NCI-H1417 (cell line): Measurements from ENCODE around the gene TXLNB.
"Not testable (repeated sequence)": the region's sequence is repeated elsewhere in the genome, so short reads cannot be mapped to it uniquely, and the experiment has no call there.

Experiments
- DNase-seq, 3 experiments: peaks; one replicate each; lab custom pipeline; 2025; lab: John Stamatoyannopoulos, UW

The TXLNB gene

DNA sequence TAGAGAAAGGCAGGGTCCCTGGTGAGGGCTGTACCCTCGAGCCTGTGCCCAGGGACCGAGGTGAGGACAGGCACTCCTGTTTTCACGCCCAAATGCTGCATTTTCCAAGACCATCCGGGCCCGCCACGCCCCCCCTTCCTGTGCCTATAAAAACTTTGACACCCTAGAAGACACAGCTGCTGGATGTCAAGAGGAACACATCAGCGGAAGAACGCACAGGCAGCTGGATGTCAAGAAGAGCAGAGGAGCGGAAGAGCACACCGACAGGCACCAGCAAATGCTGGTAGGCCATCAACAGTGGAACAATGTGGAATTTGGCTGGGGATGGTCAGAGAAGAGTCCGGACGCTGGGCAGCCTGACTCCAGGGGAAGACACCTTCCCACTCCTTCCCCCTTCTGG is 56.1 kb downstream of the TXLNB start:
- DNase-seq: no peak

- not testable (repeated sequence) for DNase-seq
These were observed 57.6 kb downstream of the TXLNB start for GRCh38 chr6:139234193-139234592.

GRCh38 chr6:139231206-139231605 is 60.6 kb downstream of the TXLNB start:
- no peak for DNase-seq

- DNase-seq: peak; percentile 40 to 92 (median 68)
These were observed 61.4 kb downstream of the TXLNB start for GRCh38 chr6:139230391-139230840.

DNA sequence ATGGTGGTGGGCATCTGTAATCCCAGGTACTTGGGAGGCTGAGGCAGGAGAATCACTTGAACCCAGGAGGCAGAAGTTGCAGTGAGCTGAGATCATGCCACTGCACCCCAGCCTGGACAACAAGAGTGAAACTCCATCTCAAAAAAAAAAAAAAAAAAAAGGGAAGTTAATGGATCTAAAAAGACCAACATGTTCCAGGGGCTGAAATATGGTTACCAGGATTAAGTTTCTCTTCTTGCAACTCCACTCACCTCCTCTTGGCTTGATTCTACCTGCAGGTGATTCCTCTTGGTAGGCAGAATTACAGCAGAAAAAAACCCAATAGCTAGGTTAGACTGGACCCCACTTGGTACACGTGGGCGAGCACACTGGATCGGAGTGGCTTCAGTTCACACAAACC is 63.4 kb downstream of the TXLNB start:
- not testable (repeated sequence) for DNase-seq

DNA sequence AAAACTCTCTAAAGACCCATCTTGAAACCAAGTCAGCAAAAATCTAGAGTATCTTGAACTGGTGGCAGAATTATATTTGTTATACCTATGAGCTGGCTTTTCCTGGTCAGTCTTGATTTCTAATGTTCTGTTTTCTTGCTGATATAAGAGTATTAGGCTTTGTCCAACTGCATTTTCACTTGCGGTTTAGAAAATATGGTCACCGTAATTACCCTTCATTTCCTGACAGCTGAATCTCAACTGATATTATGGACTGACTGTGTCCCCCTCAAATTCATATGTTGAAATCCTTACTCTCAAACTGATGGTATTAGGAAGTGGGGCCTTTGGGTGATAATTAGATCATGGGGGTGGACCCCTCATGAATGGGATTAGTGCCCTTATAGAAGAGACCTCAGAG is 72.1 kb downstream of the TXLNB start:
- no peak for DNase-seq

GRCh38 chr6:139219271-139219729 is 72.5 kb downstream of the TXLNB start:
- DNase-seq: peak; percentile 43 to 95 (median 83)

GRCh38 chr6:139212460-139212859 is 79.3 kb downstream of the TXLNB start:
- DNase-seq: not testable (repeated sequence)

- not testable (repeated sequence) for DNase-seq
These were observed 81.0 kb downstream of the TXLNB start for GRCh38 chr6:139210766-139211165.

DNA sequence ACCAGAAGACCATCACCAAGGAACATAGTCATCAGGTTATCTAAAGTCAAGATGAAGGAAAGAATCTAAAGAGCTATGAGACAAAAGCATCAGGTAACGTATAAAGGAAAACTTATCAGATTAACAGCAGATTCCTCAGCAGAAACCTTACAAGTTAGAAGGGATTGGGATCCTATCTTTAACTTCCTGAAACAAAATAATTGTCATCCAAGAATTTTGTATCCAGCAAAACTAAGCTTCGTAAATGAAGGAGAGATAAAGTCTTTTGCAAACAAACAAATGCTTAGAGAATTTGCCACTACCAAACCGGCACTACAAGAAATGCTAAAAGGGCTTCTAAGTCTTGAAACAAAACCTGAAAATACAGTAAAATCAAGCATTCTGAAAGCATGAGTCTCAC is 86.0 kb downstream of the TXLNB start:
- DNase-seq: no peak

GRCh38 chr6:139204978-139205377 is 86.8 kb downstream of the TXLNB start:
- no peak for DNase-seq

GRCh38 chr6:139201378-139201777 is 90.4 kb downstream of the TXLNB start:
- DNase-seq: no peak

DNA sequence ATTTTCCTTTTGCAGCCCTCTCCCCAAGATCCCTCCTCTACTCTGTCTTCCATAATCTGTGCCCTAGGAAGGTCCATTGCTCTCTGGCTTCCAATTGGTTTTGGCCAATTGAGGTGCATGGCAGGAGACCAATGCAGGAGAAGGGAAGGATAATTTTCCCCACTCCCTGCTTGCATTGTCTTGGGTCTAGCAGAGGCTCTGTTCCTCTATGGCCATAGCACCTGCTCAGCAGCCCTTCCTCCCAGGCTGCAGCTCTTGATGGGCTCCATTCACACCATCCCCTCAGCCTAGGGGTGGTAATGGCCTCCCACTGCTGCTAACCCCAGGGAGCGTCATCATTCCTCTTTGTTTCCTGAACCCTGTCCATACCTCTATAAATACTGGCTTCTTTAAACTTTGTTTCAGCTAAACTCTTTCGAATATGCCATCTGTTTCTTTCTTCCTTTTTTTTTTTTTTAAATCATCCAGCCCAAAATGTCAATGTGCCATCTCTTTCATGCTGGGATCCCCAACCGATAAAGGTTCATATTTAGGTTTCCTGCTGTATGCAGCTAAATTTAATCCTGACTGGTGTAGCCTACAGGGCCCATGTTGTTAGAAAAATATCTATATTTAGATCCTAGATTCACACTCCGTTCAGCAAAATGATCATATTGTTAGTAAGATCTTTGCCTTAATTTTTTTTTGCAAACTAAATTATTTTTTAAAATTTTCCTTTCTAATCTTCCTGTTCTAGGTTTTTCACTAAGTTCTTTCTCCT is 93.1 kb downstream of the TXLNB start:
- DNase-seq: peak in 2 of 3 experiments; percentile 4 to 23

DNA sequence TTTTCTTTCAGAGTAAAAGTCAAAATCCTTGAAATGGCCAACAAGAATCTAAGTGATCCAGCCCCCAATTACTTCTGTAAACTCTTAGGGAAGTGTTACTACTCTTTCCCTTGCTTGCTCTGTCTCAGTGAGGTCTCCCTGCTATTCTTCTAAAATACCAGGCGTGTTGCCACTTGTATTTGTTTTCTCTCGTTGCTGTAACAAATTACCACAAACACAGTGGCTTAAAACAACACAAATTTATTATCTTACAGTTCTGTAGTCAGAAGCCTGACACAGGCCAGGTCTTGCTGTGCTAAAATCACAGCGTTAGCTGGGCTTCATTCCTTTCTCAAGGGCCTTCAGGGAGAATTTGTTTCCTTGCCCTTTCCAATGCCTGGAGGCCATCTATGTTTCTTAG is 97.1 kb downstream of the TXLNB start:
- DNase-seq: no peak
